ENCODE data around the gene MAML3. TPM values are rescaled to one million over a fixed set of nuclear protein-coding genes. Genes with fewer than 3 reads are reported as not detected.

Gene MAML3
- total RNA-seq, 1 donor from 2014 or later = 9.5 TPM

GRCh38 chr4:139794158-139794954 is 359.6 kb downstream of the MAML3 start:
- DNase-seq (ENCODE audit: low read depth, low spot score) = no peak

GRCh38 chr4:139791681-139792080 is 362.3 kb downstream of the MAML3 start:
- peak; percentile 48 for DNase-seq (ENCODE audit: low read depth, low spot score)

GRCh38 chr4:139790291-139790690 is 363.7 kb downstream of the MAML3 start:
- no peak for DNase-seq (ENCODE audit: low read depth, low spot score)

- no peak for DNase-seq (ENCODE audit: low read depth, low spot score)
Measured at GRCh38 chr4:139789096-139789654, 364.8 kb downstream of the MAML3 start.

DNA sequence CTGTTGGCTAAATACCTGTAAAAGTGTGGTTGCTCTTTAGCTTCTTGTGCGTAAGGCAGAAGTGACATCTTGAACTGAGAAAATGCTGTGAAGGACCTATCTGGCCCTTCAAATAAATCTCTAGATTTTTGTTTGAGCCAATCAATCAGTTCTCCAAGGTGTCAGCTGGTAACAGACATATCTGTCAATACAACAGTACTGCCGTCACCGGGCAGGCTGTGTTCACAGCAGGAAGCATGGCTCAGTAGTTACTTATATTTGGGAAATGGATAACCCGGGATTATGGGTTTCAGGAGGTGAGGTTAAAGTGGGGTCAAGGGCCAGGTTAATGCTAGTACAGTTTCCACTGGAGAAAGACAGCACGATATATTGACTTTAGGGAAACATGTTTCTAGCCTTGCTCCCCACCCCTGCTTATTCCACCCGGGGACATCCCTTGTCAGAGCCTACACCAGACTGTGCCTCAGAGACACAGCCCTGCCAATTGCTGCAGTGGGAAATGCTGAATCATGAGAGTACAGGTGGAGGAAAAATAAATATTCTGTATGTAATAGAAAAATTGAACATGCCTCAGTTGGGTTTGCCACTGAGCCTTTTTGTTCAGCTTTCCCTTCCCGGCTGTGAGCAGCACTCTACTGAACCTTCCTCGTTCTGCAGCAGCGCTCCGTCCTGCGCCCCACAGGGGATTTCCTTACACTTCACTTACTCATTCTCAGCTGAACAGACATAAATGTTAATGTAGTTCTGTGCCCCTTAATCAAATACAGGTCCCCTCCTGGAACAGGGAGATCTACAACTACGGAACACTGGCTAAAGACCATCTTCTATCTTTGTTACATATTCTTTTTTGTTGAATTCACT is 367.3 kb downstream of the MAML3 start:
- no peak for DNase-seq (ENCODE audit: low read depth, low spot score)

DNA sequence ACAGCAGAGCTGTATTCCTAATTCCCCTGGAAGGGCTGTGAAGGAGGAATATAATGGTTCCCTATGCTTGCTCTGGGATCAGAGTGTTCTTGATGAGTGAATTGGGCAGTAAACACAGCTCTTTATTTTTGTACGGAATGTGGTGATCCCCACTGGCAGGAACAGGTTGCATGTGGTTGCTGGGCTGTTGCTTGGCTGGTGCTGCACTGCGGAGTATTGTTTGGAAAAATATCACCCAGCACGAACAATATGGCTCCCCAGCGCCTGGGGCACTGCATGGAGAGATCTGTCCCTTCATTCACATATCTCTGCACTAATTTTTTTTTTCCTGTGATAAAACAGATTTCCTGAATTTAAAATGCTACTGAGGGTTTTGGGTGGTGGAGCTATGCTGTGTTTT is 368.6 kb downstream of the MAML3 start:
- no peak for DNase-seq (ENCODE audit: low read depth, low spot score)

- no peak for DNase-seq (ENCODE audit: low read depth, low spot score)
Measured at GRCh38 chr4:139783741-139784484, 370.1 kb downstream of the MAML3 start.

DNA sequence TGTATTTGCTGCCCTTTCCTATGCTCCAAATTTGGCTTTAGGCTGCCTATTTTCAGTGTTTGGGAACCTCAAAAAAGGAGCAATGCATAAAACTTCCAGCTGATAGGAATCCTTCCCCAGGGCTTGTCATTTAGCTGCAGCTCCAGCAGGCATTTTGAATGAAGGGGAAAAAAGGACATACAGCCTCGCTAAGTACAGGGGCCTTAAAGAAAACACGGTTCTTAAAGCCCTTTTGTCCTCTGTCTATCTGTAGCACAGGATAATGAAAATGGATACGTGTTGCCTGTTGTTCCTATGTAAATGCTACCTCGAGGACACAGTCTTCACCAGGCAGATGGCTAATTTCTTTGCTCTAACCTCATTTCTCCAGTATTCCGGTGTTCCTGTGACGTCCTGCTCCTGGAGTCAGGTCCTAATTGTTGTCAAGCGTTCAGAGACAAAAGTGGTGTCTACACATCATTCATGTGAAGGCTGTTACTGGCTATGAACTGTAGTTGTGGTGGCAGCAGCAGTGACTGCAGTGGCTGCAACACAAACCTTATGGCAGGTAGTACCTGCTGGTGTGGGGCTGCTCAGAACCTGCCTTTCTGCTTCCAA is 371.0 kb downstream of the MAML3 start:
- no peak for DNase-seq (ENCODE audit: low read depth, low spot score)

- no peak for DNase-seq (ENCODE audit: low read depth, low spot score)
Measured at GRCh38 chr4:139781066-139781465, 372.9 kb downstream of the MAML3 start.

GRCh38 chr4:139779691-139780090 is 374.3 kb downstream of the MAML3 start:
- no peak for DNase-seq (ENCODE audit: low read depth, low spot score)

- no peak for DNase-seq (ENCODE audit: low read depth, low spot score)
Measured at GRCh38 chr4:139777757-139778156, 376.2 kb downstream of the MAML3 start.

DNA sequence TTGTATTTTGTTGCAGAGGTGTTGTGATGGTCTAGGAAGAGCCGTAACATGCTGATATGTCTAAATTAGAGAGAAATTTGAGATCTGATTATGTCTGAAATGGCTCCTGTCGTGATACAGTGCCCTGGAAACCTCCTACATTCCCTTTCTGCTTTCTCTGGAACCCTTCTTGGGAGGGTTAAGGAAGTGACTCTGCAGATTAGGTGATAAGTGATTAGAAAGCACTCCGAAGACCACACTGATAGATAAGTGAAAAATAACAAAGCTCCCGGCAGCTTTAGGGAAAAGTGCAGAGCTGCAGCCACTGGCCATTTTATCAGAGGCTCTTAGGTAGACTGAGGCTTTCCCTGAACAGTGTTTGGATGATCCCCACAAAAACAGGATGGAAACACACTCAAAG is 377.7 kb downstream of the MAML3 start:
- no peak for DNase-seq (ENCODE audit: low read depth, low spot score)

DNA sequence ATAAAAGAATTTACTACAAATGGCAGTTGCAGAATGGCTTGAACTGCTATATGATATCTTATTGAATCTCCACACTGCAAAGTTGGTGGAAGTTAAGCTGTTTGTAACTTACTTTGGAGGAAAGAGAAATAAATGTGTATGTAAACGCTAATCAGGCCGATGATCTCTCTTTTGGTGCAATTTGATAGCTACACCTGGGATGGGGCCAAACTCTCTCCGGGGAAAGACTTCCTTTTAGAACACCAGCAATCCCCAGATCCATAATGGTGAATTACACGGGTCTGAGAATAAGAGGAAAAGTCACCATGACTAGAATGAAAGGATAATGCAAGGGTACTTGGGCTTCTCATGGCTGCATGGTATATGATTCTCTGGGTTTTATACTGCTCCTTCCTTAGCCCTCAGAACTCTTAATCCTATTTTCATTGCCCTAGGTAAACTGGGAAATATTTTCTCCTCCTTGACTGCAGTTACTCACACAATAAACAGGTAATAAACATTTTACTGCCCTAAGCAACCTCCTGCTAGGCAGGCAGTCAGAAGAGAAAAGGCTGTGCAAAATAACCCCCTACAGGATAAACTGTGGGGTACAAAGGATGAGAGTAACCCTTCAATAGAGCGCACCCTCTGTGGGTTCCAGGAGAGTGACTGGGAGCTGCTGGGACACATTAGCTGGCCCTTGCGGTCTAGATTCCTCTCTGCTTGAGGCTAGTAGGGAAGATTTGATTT is 379.1 kb downstream of the MAML3 start:
- no peak for DNase-seq (ENCODE audit: low read depth, low spot score)

DNA sequence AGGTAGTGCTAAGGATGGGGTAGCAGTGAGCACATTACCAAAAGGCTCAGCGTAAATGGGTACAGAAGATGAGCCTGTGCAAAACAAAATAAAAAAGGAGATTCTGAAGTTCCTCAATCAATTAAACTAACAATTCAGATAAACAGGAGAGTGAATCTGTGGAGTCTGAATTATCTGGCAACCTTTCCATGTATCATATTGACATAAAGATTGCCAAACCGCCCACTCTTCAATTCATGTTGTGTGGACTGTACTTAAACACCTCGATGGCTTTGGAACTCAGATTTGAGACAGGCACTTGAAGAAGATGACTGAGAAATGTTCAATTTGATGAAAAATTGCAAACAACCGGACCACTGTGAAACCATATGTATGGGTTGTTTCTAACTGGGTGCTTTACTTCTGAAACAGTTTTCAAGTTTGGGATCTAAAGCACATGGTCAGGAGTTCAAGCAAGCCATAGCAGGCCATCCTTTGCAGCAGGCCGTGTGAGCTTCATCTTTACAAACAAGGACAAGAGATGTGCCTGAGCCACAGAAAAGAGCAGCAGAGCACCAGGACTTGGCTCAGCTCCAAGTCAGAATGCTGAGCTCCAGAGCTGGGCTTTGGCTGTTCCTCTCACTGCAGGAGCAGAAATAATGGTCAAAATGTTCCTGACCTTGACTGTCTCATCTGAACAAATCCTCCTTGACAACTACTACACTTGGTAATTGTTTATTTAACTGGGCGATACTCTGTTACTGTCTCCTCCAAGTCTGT is 380.2 kb downstream of the MAML3 start:
- no peak for DNase-seq (ENCODE audit: low read depth, low spot score)

GRCh38 chr4:139770361-139770760 is 383.6 kb downstream of the MAML3 start:
- no peak for DNase-seq (ENCODE audit: low read depth, low spot score)

GRCh38 chr4:139769364-139769763 is 384.6 kb downstream of the MAML3 start:
- no peak for DNase-seq (ENCODE audit: low read depth, low spot score)

DNA sequence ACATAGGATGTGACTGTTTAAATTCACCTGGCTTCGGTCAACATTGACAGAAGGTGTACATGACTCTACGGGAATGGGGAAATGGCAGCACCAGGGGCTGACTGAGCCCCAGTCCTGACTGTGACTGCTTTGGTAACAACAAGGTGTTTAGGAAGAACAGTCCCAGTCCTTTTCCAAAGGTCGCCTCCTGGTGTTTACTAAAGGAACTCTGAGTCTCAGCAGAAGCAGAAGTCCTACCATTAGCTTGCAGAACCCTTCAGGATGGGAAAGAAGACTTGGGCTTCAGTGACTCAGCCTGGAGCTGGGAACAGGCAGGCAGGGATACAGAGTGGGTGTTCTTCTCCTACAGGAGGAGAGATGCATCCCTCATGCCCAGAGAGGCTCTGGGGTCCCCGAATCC is 385.1 kb downstream of the MAML3 start:
- DNase-seq (ENCODE audit: low read depth, low spot score) = no peak

- no peak for DNase-seq (ENCODE audit: low read depth, low spot score)
Measured at GRCh38 chr4:139768366-139768765, 385.6 kb downstream of the MAML3 start.

GRCh38 chr4:139767585-139767984 is 386.4 kb downstream of the MAML3 start:
- no peak for DNase-seq (ENCODE audit: low read depth, low spot score)

DNA sequence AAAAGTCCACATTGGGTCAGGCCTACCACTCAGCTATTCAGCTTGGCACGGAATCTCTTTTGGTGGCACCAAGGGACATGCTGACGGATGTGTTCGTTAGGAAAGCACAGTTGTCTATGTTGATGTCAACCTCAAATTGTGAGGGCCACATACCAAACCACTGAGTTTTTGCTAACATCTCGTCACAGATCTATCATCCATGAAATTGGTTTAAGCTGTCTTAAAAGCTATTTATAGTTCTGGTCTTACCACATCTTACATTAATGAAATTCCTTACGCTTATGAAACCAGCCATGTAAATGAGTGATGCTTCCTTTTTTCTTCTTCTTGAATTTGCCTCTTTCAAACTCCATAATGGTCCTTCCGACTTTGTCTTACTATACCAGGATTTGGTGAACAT is 386.8 kb downstream of the MAML3 start:
- no peak for DNase-seq (ENCODE audit: low read depth, low spot score)

Data from pulmonary artery endothelial cell (primary cell).